ENCODE data around the gene CCDC47.

GRCh38 chr17:63722403-63722802 is 51.0 kb downstream of the CCDC47 start:
- TF ChIP-seq POLR2A (IDR thresholded peaks at IDR 0.05) (no peak), CTCF (IDR thresholded peaks at IDR 0.05) (no peak)
